Neural progenitor cell (in vitro differentiated cells): ENCODE measurements around the gene LRFN2.

Experiments used
- EZH2phosphoT487 ChIP-seq: fragments of 200-600 bp; sonication (generic); IDR thresholded peaks from 2 replicates; pipeline ENCODE4 v1.6.1; 2017; ENCODE audit warnings: antibody characterized with exemption
- TF ChIP-seq, protein P1 (sequence below): fragments of 200-600 bp; sonication (generic); IDR thresholded peaks from 2 replicates; pipeline ENCODE4 v1.5.1; 2017; ENCODE audit warnings: antibody characterized with exemption, mild to moderate bottlenecking

- TF ChIP-seq EZH2phosphoT487 = no peak
- TF ChIP-seq, protein P1, sequence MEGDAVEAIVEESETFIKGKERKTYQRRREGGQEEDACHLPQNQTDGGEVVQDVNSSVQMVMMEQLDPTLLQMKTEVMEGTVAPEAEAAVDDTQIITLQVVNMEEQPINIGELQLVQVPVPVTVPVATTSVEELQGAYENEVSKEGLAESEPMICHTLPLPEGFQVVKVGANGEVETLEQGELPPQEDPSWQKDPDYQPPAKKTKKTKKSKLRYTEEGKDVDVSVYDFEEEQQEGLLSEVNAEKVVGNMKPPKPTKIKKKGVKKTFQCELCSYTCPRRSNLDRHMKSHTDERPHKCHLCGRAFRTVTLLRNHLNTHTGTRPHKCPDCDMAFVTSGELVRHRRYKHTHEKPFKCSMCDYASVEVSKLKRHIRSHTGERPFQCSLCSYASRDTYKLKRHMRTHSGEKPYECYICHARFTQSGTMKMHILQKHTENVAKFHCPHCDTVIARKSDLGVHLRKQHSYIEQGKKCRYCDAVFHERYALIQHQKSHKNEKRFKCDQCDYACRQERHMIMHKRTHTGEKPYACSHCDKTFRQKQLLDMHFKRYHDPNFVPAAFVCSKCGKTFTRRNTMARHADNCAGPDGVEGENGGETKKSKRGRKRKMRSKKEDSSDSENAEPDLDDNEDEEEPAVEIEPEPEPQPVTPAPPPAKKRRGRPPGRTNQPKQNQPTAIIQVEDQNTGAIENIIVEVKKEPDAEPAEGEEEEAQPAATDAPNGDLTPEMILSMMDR = no peak
Observed at GRCh38 chr6:40529919-40530318, 57.2 kb downstream of the LRFN2 start.
